ENCODE data around the gene BEX1.

DNA sequence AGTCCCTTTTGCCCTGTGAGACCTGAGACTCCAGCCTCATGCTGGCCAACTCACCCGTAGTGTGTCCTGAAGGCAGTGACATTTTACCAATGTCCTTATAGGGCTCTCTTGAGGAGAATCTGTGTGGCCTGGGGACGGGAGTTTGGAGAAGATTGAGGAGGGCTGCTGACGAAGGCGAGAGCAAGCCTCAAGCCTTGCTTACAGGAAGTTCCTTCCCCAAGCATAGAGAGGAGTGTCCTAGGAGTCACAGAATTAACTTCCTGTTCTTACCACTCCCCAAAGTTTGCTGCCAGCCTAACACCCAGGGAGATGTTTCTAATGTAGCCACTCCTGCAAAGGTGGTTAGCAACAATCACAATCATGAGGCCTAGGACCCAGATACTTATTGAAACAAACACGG, 29.0 kb upstream of the BEX1 start, which contains the start of gene NXF3:
- TF ChIP-seq EZH2 (IDR thresholded peaks at IDR 0.05; ENCODE audit: borderline replicate concordance) (no peak), EZH2phosphoT487 (IDR thresholded peaks at IDR 0.05; ENCODE audit: low read depth, severe bottlenecking, unreplicated experiment) (no peak)
- TF ChIP-seq, protein P1, sequence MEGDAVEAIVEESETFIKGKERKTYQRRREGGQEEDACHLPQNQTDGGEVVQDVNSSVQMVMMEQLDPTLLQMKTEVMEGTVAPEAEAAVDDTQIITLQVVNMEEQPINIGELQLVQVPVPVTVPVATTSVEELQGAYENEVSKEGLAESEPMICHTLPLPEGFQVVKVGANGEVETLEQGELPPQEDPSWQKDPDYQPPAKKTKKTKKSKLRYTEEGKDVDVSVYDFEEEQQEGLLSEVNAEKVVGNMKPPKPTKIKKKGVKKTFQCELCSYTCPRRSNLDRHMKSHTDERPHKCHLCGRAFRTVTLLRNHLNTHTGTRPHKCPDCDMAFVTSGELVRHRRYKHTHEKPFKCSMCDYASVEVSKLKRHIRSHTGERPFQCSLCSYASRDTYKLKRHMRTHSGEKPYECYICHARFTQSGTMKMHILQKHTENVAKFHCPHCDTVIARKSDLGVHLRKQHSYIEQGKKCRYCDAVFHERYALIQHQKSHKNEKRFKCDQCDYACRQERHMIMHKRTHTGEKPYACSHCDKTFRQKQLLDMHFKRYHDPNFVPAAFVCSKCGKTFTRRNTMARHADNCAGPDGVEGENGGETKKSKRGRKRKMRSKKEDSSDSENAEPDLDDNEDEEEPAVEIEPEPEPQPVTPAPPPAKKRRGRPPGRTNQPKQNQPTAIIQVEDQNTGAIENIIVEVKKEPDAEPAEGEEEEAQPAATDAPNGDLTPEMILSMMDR (IDR thresholded peaks at IDR 0.05; ENCODE audit: poor library complexity), result no peak

All from hepatocyte (in vitro differentiated cells).